Pancreas (tissue), 10 donors: ENCODE measurements around the gene C20orf173. TPM values are rescaled to one million over a fixed set of nuclear protein-coding genes. Genes with fewer than 3 reads are reported as not detected.

ENCODE experiments used
- ATAC-seq, 4 donors: fragments of 200-7000 bp; cut with Tn5 transposase; one replicate each; pipeline versions ENCODE4 v1.8.0 to v1.9.1; 2020; ENCODE audit warnings: mild to moderate bottlenecking in 4 of 4, moderate library complexity in 4 of 4
- DNase-seq, 6 donors: peaks; one replicate each; pipeline ENCODE4 v3.0.0-alpha.2; 2020
- FAIRE-seq: peaks from 2 replicates; lab custom pipeline; 2012; peaks lifted over from hg19 to GRCh38; lab: Jason Lieb, UNC
- H3K27ac ChIP-seq, 4 donors: fragments of 200-600 bp; sonication (generic); 1 replicate in 3 of 4; 2 replicates in 1 of 4; pipeline versions ENCODE4 v1.5.0 to v1.8.0; 2020
- H3K27me3 ChIP-seq, 4 donors: fragments of 200-600 bp; one replicate each; pipeline ENCODE4 v1.8.0; 2021
- H3K36me3 ChIP-seq, 3 donors: fragments of 200-600 bp; sonication (generic) in 1 of 3; one replicate each; pipeline versions ENCODE4 v1.5.0 to v1.8.0; 2020 to 2021
- H3K4me1 ChIP-seq, 3 donors: fragments of 200-600 bp; one replicate each; pipeline ENCODE4 v1.8.0; 2021
- H3K4me3 ChIP-seq, 4 donors: fragments of 200-600 bp; sonication (generic) in 2 of 4; one replicate each; pipeline versions ENCODE4 v1.5.0 to v1.8.0; 2020 to 2021
- H3K9me3 ChIP-seq, 4 donors: fragments of 200-600 bp; one replicate each; pipeline ENCODE4 v1.8.0; 2021
- CTCF ChIP-seq, 4 donors: fragments of 200-600 bp; sonication (generic) in 3 of 4; IDR thresholded peaks; one replicate each; pipeline versions ENCODE4 v1.5.0 to v1.8.0; 2021; ENCODE audit warnings: antibody characterized with exemption in 4 of 4
- WGBS, 2 donors: extraction: QIAGEN DNeasy Blood & Tissue Kit; methylation state at CpG; one replicate each; pipeline ENCODE4 v1.1.7; 2013; 5-methylcytosine and 5-hydroxymethylcytosine counted together
- intact Hi-C, 3 donors: fragments of 100-400 bp; cut with DNase I; formaldehyde crosslinking; loops; one replicate each; pipeline versions ENCODE4 v1.11.1 to v1.14.2; 2022
- polyA plus RNA-seq, 2 donors: library from polyadenylated mRNA; stranded (reverse); fragments of 200-250 nt; gene quantifications; one replicate each; pipeline ENCODE4 v1.2.3, GENCODE V29; 2013
- total RNA-seq, 6 donors: library from RNA; stranded (reverse); fragmentation: NEBNext Ultra II Directional in 4 of 6; extraction: Animal tissue kit (Norgen Biotek cat#: 25700) in 4 of 6; gene quantifications; one replicate each; pipeline versions ENCODE4 v1.2.1 to v1.2.4, GENCODE V29; 2021 to 2023
- donor health status: healthy with polysubstance abuse.
- donor health status: DM: no; HTN: no; CAD: no; lungs with moderate emphysema.
- donor health status: DM: no; HTN: no; CAD: no.
- donor health status: control.
- donor health status: control.
- donor health status: Bipolar disorder and iron deficiency.
- donor health status: DM: yes; HTN: yes; CAD: no.
- donor health status: DM: no; HTN: no; CAD: no.
- donor health status: DM: no; HTN: no; CAD: no.
- donor health status: DM: yes; HTN: yes; CAD: no.

C20orf173 gene
- total and polyA plus RNA-seq, 8 donors = not detected

GRCh38 chr20:35562541-35563110, 33.2 kb upstream of the C20orf173 start:
- Histone ChIP-seq H3K4me3 (no peak overlapping the region), H3K4me1 (no peaks in the 10 kb centered on the region), H3K36me3 (no peaks in the 10 kb centered on the region), H3K27me3 (no peaks in the 10 kb centered on the region), H3K27ac (no peak overlapping the region), H3K9me3 (no peaks in the 10 kb centered on the region)
- DNase-seq (peak in 1 of 6 donors; percentile 48), FAIRE-seq (no peak), ATAC-seq (no peak)
- intact Hi-C loops = no loop called here
- TF ChIP-seq CTCF (IDR thresholded peaks at IDR 0.05) = no peak
- 80 to 86% methylated on average over 8 to 9 of the region's 10 CpGs for WGBS, 2 donors

DNA sequence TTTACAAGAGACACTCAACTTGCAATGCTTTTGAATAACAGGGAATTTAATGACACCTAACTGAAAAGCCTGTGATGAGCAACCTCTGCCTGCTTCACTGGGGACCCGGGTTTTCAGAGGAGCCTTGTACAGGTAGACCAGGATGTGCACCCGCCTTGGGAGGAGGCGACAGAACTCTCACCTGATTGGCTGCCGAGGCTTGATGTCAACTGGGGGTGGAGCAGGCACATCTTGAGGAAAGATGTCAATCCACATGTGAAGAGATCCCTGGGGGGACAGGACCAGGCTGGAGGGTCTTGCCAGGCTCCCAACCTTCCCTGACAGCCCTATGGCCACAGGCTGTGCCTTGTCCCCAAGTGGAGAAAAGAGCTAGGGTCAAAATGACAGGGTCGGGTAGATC, 32.2 kb upstream of the C20orf173 start:
- Histone ChIP-seq H3K36me3 (no peaks in the 10 kb centered on the region), H3K27me3 (no peaks in the 10 kb centered on the region), H3K4me3 (no peak overlapping the region), H3K27ac (no peak overlapping the region), H3K4me1 (no peaks in the 10 kb centered on the region), H3K9me3 (no peaks in the 10 kb centered on the region)
- intact Hi-C loops = no loop called here
- 29 to 38% methylated on average over 5 of the region's 5 CpGs for WGBS, 2 donors
- no peak for FAIRE-seq
- peak in 1 of 6 donors; percentile 34 for DNase-seq
- no peak for TF ChIP-seq CTCF (IDR thresholded peaks at IDR 0.05)
- ATAC-seq = peak in 1 of 4 donors; percentile 7

- Histone ChIP-seq H3K4me3 (no peak overlapping the region), H3K27ac (no peak overlapping the region), H3K36me3 (no peaks in the 10 kb centered on the region), H3K9me3 (no peaks in the 10 kb centered on the region), H3K27me3 (no peaks in the 10 kb centered on the region), H3K4me1 (no peaks in the 10 kb centered on the region)
- DNase-seq (peak in 2 of 6 donors; percentile 33 to 52), ATAC-seq (peak; percentile 55 to 83 (median 74)), FAIRE-seq (no peak)
- no peak for TF ChIP-seq CTCF (IDR thresholded peaks at IDR 0.05)
- intact Hi-C loops = no loop called here
- 16 to 18% methylated on average over 7 of the region's 7 CpGs for WGBS, 2 donors
Measured at GRCh38 chr20:35561268-35561667, 31.8 kb upstream of the C20orf173 start.

- WGBS, 2 donors = 68 to 75% methylated on average over 10 of the region's 10 CpGs
- no peaks in the 10 kb centered on the region for H3K27me3 ChIP-seq
- no peak overlapping the region for H3K27ac ChIP-seq
- intact Hi-C loops = no loop called here
- no peak overlapping the region for H3K4me3 ChIP-seq
- FAIRE-seq (no peak), ATAC-seq (no peak), DNase-seq (peak in 2 of 6 donors; percentile 40 to 49)
- TF ChIP-seq CTCF (IDR thresholded peaks at IDR 0.05) = no peak
- no peaks in the 10 kb centered on the region for H3K9me3 ChIP-seq
- no peaks in the 10 kb centered on the region for H3K4me1 ChIP-seq
- no peaks in the 10 kb centered on the region for H3K36me3 ChIP-seq
Measured at GRCh38 chr20:35560541-35560940, 31.1 kb upstream of the C20orf173 start.

DNA sequence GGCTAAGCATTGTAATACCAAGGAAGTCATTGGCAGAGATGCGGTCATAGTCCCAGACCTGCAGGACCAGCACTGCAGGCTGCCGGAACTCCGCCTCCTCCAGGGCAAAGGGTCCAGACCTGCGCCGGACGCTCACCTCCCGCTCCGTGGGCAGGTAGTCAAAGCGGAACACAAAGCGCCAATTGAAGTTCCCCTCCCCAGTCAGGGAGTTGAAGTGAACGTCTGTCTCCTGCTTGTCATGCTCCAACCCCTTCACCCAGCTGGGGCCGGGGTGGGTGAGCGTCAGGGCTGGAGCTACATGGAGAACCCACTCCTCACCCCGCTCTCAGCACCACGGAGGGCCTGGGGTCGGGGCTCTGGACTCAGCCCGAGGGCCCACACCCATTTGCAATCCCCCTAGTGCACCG, 30.7 kb upstream of the C20orf173 start:
- 52 to 56% methylated on average over 18 of the region's 18 CpGs for WGBS, 2 donors
- no peak for FAIRE-seq
- no peak overlapping the region for H3K27ac ChIP-seq
- H3K4me1 ChIP-seq = no peaks in the 10 kb centered on the region
- DNase-seq = peak in 2 of 6 donors; percentile 56 to 66
- H3K9me3 ChIP-seq = no peaks in the 10 kb centered on the region
- no peaks in the 10 kb centered on the region for H3K27me3 ChIP-seq
- TF ChIP-seq CTCF (IDR thresholded peaks at IDR 0.05) = no peak
- ATAC-seq = peak in 1 of 4 donors; percentile 30
- intact Hi-C loops = no loop called here
- no peak overlapping the region for H3K4me3 ChIP-seq
- no peaks in the 10 kb centered on the region for H3K36me3 ChIP-seq
